Keratinocyte (primary cell): Measurements from ENCODE around the gene HMCN2.

Experiments
- EZH2 ChIP-seq: IDR thresholded peaks from one replicate; pipeline ENCODE4 v1.6.1; 2012; ENCODE audit warnings: inconsistent platforms, mild to moderate bottlenecking, low read length, moderate library complexity
- TF ChIP-seq, protein P1 (sequence below), 3 experiments: IDR thresholded peaks in 1 of 3; conservative IDR thresholded peaks in 1 of 3; optimal IDR thresholded peaks in 1 of 3; 2 replicates in 2 of 3; 3 replicates in 1 of 3; pipeline versions ENCODE3 to v1.5.1; 2011; ENCODE audit warnings: low read length in 3 of 3, mild to moderate bottlenecking in 3 of 3, moderate library complexity in 2 of 3, control low read depth in 1 of 3, inconsistent platforms in 1 of 3; ENCODE audit not compliant: insufficient read depth in 2 of 3; ENCODE audit errors: extremely low read depth in 1 of 3

DNA sequence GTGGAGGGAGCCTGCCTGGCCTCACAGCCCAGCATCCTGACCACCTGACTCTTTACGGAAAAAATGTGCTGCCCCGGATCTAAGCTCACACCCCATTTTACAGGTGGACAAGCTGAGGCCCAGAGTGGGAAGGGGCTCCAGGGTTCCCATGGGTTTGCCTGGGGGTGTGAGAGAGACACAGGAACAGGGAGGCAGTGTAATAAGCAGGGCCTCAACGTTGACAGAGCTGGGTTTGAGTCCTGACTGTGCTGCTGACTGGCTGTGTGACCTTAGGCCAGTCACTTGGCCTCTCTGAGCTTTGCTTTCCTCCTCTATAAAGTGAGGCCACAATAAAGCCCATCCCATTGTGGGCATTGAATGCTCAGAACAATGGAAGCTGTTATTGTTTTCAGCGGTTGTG, 73.7 kb downstream of the HMCN2 start:
- TF ChIP-seq, protein P1, sequence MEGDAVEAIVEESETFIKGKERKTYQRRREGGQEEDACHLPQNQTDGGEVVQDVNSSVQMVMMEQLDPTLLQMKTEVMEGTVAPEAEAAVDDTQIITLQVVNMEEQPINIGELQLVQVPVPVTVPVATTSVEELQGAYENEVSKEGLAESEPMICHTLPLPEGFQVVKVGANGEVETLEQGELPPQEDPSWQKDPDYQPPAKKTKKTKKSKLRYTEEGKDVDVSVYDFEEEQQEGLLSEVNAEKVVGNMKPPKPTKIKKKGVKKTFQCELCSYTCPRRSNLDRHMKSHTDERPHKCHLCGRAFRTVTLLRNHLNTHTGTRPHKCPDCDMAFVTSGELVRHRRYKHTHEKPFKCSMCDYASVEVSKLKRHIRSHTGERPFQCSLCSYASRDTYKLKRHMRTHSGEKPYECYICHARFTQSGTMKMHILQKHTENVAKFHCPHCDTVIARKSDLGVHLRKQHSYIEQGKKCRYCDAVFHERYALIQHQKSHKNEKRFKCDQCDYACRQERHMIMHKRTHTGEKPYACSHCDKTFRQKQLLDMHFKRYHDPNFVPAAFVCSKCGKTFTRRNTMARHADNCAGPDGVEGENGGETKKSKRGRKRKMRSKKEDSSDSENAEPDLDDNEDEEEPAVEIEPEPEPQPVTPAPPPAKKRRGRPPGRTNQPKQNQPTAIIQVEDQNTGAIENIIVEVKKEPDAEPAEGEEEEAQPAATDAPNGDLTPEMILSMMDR (optimal IDR thresholded peaks at IDR 0.05 in 1 of 3, IDR thresholded peaks at IDR 0.05 in 1 of 3, conservative IDR thresholded peaks at IDR 0.05 in 1 of 3; ENCODE audit: extremely low read depth in 1 of 3, insufficient read depth in 2 of 3, low read length in 3 of 3), result no peak
- TF ChIP-seq EZH2, result no peak
